H1 (cell line): ENCODE measurements around the gene MACROD2. TPM values are rescaled to one million over a fixed set of nuclear protein-coding genes. Genes with fewer than 3 reads are reported as not detected.

Source experiments
- CTCF ChIA-PET: fragments of 300-600 bp; sonication (Branson Sonifier 250); formaldehyde crosslinking; loops from one replicate; lab custom pipeline; 2021; ENCODE audit not compliant: partially characterized antibody; lab: Charles Lee
- POLR2A ChIA-PET: fragments of 300-600 bp; sonication (Branson Sonifier 250); formaldehyde crosslinking; loops from one replicate; lab custom pipeline; 2021; ENCODE audit warnings: inconsistent platforms; ENCODE audit not compliant: partially characterized antibody; lab: Charles Lee
- DNase-seq, 2 experiments: peaks; one replicate each; pipeline versions ENCODE4 v3.0.0 to v3.0.0-alpha.2; 2010 to 2022; ENCODE audit warnings: low spot score in 2 of 2, low read depth in 1 of 2, mixed read lengths in 1 of 2
- FAIRE-seq: peaks from 2 replicates; lab custom pipeline; 2011; peaks lifted over from hg19 to GRCh38; lab: Jason Lieb, UNC
- H2AFZ ChIP-seq: 2 replicates; pipeline ENCODE4 v1.8.1; 2012; ENCODE audit warnings: low read length, inconsistent platforms
- H2AK5ac ChIP-seq: 2 replicates; pipeline ENCODE4 v1.6.1; 2013; ENCODE audit warnings: low read depth, low read length
- H2BK120ac ChIP-seq: replicated peaks from 2 replicates; pipeline ENCODE3; 2013; ENCODE audit warnings: low read depth, low read length, inconsistent platforms
- H2BK12ac ChIP-seq: 2 replicates; pipeline ENCODE4 v1.6.1; 2013; ENCODE audit warnings: low read depth, low read length
- H2BK15ac ChIP-seq: 2 replicates; pipeline ENCODE4 v1.6.1; 2013; ENCODE audit warnings: low read length
- H2BK20ac ChIP-seq: 2 replicates; pipeline ENCODE4 v1.6.1; 2013; ENCODE audit warnings: low read length
- H2BK5ac ChIP-seq: 2 replicates; pipeline ENCODE4 v1.6.1; 2013; ENCODE audit warnings: low read depth, low read length
- H3K14ac ChIP-seq: 2 replicates; pipeline ENCODE4 v1.6.1; 2013; ENCODE audit warnings: inconsistent platforms; ENCODE audit not compliant: insufficient read length
- H3K18ac ChIP-seq: 2 replicates; pipeline ENCODE4 v1.6.1; 2013; ENCODE audit warnings: low read length; ENCODE audit errors: extremely low read depth
- H3K23ac ChIP-seq: 2 replicates; pipeline ENCODE4 v1.6.1; 2013; ENCODE audit warnings: inconsistent platforms; ENCODE audit not compliant: insufficient read length
- H3K23me2 ChIP-seq: 2 replicates; pipeline ENCODE4 v1.6.1; 2013; ENCODE audit warnings: low read depth, low read length
- H3K27ac ChIP-seq: 2 replicates; pipeline ENCODE4 v1.6.1; 2011; ENCODE audit warnings: low read depth, low read length, inconsistent platforms
- H3K27me3 ChIP-seq, 4 experiments: replicated peaks in 1 of 4; 1 replicate in 1 of 4; 2 replicates in 3 of 4; pipeline versions ENCODE4 v1.6.1 to v1.8.1; 2011 to 2013; ENCODE audit warnings: low read length in 3 of 4, mild to moderate bottlenecking in 3 of 4, inconsistent platforms in 2 of 4, mixed read lengths in 2 of 4, moderate library complexity in 1 of 4; ENCODE audit not compliant: control insufficient read depth in 3 of 4, insufficient read depth in 3 of 4; ENCODE audit errors: extremely low read depth in 1 of 4
- H3K36me3 ChIP-seq, 4 experiments: 2 replicates each; pipeline versions ENCODE4 v1.6.1 to v1.8.1; 2011 to 2013; ENCODE audit warnings: mild to moderate bottlenecking in 4 of 4, low read length in 3 of 4, moderate library complexity in 2 of 4, control low read depth in 1 of 4, inconsistent platforms in 1 of 4; ENCODE audit not compliant: insufficient read depth in 4 of 4, control insufficient read depth in 2 of 4
- H3K4ac ChIP-seq: replicated peaks from 2 replicates; pipeline ENCODE3; 2013; ENCODE audit warnings: low read length, low read depth, mixed read lengths, inconsistent platforms; ENCODE audit not compliant: insufficient read length
- H3K4me1 ChIP-seq, 4 experiments: replicated peaks in 1 of 4; 1 replicate in 1 of 4; 2 replicates in 3 of 4; pipeline versions ENCODE4 v1.6.1 to v1.8.1; 2011 to 2013; ENCODE audit warnings: low read length in 3 of 4, inconsistent platforms in 2 of 4, mixed read lengths in 1 of 4; ENCODE audit not compliant: insufficient read depth in 4 of 4, control insufficient read depth in 3 of 4
- H3K4me2 ChIP-seq, 2 experiments: 2 replicates each; pipeline versions ENCODE4 v1.6.1 to v1.8.1; 2011 to 2013; ENCODE audit warnings: low read depth in 2 of 2, low read length in 2 of 2, control low read depth in 1 of 2, inconsistent platforms in 1 of 2, mild to moderate bottlenecking in 1 of 2; ENCODE audit not compliant: insufficient read depth in 1 of 2
- H3K4me3 ChIP-seq, 4 experiments: fragments of 200-600, 300-600 bp in 1 of 4; sonication (generic), shearing (Covaris generic), sonication (Bioruptor Twin) in 1 of 4; 2 replicates each; pipeline versions ENCODE4 v1.5.1 to v1.8.1; 2011 to 2016; ENCODE audit warnings: low read length in 4 of 4, low read depth in 3 of 4, control low read depth in 2 of 4, inconsistent platforms in 2 of 4, mild to moderate bottlenecking in 2 of 4, mixed read lengths in 1 of 4, moderate library complexity in 1 of 4; ENCODE audit not compliant: insufficient read depth in 2 of 4; ENCODE audit errors: extremely low read depth in 1 of 4
- H3K56ac ChIP-seq: replicated peaks from 2 replicates; pipeline ENCODE3; 2013; ENCODE audit warnings: low read depth, mild to moderate bottlenecking, mixed read lengths, low read length, inconsistent platforms; ENCODE audit not compliant: insufficient read length
- H3K79me1 ChIP-seq: 2 replicates; pipeline ENCODE4 v1.6.1; 2013; ENCODE audit warnings: low read depth, low read length, control low read depth
- H3K79me2 ChIP-seq, 2 experiments: 2 replicates each; pipeline versions ENCODE4 v1.6.1 to v1.8.1; 2012 to 2013; ENCODE audit warnings: low read length in 2 of 2, mild to moderate bottlenecking in 2 of 2, inconsistent platforms in 1 of 2; ENCODE audit not compliant: insufficient read depth in 2 of 2, control insufficient read depth in 1 of 2
- H3K9ac ChIP-seq, 4 experiments: replicated peaks in 1 of 4; 1 replicate in 1 of 4; 2 replicates in 3 of 4; pipeline versions ENCODE4 v1.6.1 to v1.8.1; 2011 to 2013; ENCODE audit warnings: low read depth in 3 of 4, low read length in 3 of 4, control low read depth in 2 of 4, mild to moderate bottlenecking in 2 of 4, moderate library complexity in 2 of 4, inconsistent platforms in 1 of 4; ENCODE audit errors: extremely low read depth in 1 of 4
- H3K9me3 ChIP-seq, 2 experiments: 2 replicates each; pipeline versions ENCODE4 v1.6.1 to v1.8.1; 2012 to 2013; ENCODE audit warnings: mild to moderate bottlenecking in 2 of 2, moderate library complexity in 2 of 2, control low read depth in 1 of 2, inconsistent platforms in 1 of 2, low read depth in 1 of 2, low read length in 1 of 2, mixed read lengths in 1 of 2; ENCODE audit not compliant: insufficient read depth in 2 of 2
- H4K20me1 ChIP-seq, 2 experiments: replicated peaks in 1 of 2; 2 replicates each; pipeline versions ENCODE3 to v1.8.1; 2011 to 2013; ENCODE audit warnings: inconsistent platforms in 2 of 2, low read length in 2 of 2, mild to moderate bottlenecking in 1 of 2; ENCODE audit not compliant: insufficient read depth in 2 of 2, control insufficient read depth in 1 of 2
- H4K5ac ChIP-seq: 2 replicates; pipeline ENCODE4 v1.6.1; 2013; ENCODE audit warnings: low read length, low read depth, mixed read lengths, inconsistent platforms; ENCODE audit not compliant: insufficient read length
- H4K8ac ChIP-seq: 2 replicates; pipeline ENCODE4 v1.8.0; 2013; ENCODE audit warnings: mild to moderate bottlenecking, moderate library complexity, low read length, inconsistent platforms; ENCODE audit not compliant: insufficient read depth; ENCODE audit errors: extremely low read depth
- H4K91ac ChIP-seq: replicated peaks from 2 replicates; pipeline ENCODE3; 2013; ENCODE audit warnings: low read length, mixed read lengths, inconsistent platforms; ENCODE audit not compliant: insufficient read length
- RNF2 ChIP-seq: fragments of 200-900, 300-1000 bp; sonication (generic); IDR thresholded peaks from 2 replicates; pipeline ENCODE4 v1.7.1; 2016; ENCODE audit warnings: borderline replicate concordance, low read depth, mild to moderate bottlenecking, antibody characterized with exemption, low read length; ENCODE audit not compliant: poor library complexity, severe bottlenecking; ENCODE audit errors: missing control alignments
- WGBS, 2 experiments: shearing (Covaris generic) in 1 of 2; methylation state at CpG; one replicate each; pipeline versions ENCODE4 v1.1.6 to v1.1.7; 2013 to 2015; ENCODE audit warnings: low lambda C conversion rate in 2 of 2, mixed read lengths in 2 of 2, inconsistent platforms in 1 of 2, low coverage in 1 of 2, missing lambda C conversion rate in 1 of 2; ENCODE audit not compliant: insufficient replicate concordance in 2 of 2, insufficient coverage in 1 of 2, insufficient read length in 1 of 2; ENCODE audit errors: extremely low coverage in 1 of 2, missing lambda C conversion rate in 1 of 2; 5-methylcytosine and 5-hydroxymethylcytosine counted together
- polyA plus RNA-seq, 7 experiments: library from polyadenylated mRNA; depleted of rRNA in 3 of 7; stranded (reverse) in 5 of 7; unstranded in 2 of 7; fragments of >200 nt in 5 of 7; fragments of 200-250 nt in 2 of 7; gene quantifications; 1 replicate in 5 of 7; 2 replicates in 1 of 7; 4 replicates in 1 of 7; pipeline versions ENCODE4 v1.2.1 to v1.2.3, GENCODE V29; 2011 to 2013; ENCODE audit warnings: missing spikeins in 2 of 7, mixed read lengths in 2 of 7
- total RNA-seq: library from RNA; stranded (reverse); fragmentation: NEBNext Ultra II Directional; extraction: Animal tissue kit (Norgen Biotek cat#: 25700); gene quantifications from 2 replicates; pipeline ENCODE4 v1.2.1, GENCODE V29; 2021

MACROD2 gene
- total and polyA plus RNA-seq, 2 of the 8 experiments (the other 6 are each of a cell fraction or from before 2014, with no cell fraction given) = 0.70 to 3.9 TPM

GRCh38 chr20:15060265-15061060 lies 1065.1 kb downstream of the MACROD2 start:
- no peak overlapping the region for H3K27ac ChIP-seq
- no peaks in the 10 kb centered on the region for H3K27me3 ChIP-seq
- H3K9me3 ChIP-seq = no peaks in the 10 kb centered on the region
- H3K23ac ChIP-seq = no peak overlapping the region
- H4K20me1 ChIP-seq = no peaks in the 10 kb centered on the region
- H3K14ac ChIP-seq = no peak overlapping the region
- no peak overlapping the region for H2AK5ac ChIP-seq
- no peak overlapping the region for H4K8ac ChIP-seq
- 0 out of 7 replicates have a peak, but pooled peaks cover 0 to 2% (median 0%) of the 10 kb centered on the region in 4 experiments for H3K4me1 ChIP-seq
- H3K9ac ChIP-seq = no peak overlapping the region
- no peak overlapping the region for H3K18ac ChIP-seq
- H4K91ac ChIP-seq = no peak overlapping the region
- H3K4me3 ChIP-seq = no peak overlapping the region
- ChIA-PET POLR2A (no interaction called here), CTCF (interaction anchor here (0.8 to 1.2 kb wide), 3 partner anchors 9 to 567 kb away, joined by 3 to 4 read pairs (median 3); no protein-coding TSS in a partner anchor)
- no peaks in the 10 kb centered on the region for H3K36me3 ChIP-seq
- no peaks in the 10 kb centered on the region for H3K79me1 ChIP-seq
- H2BK15ac ChIP-seq = no peak overlapping the region
- H3K4me2 ChIP-seq = no peak overlapping the region
- WGBS, 2 experiments = 97% methylated on average over 8 of the region's 8 CpGs; no CpG with 5 or more reads in 1 of the 2 experiments
- no peak for DNase-seq
- H2BK120ac ChIP-seq = no peak overlapping the region
- H2BK5ac ChIP-seq = no peak overlapping the region
- no peaks in the 10 kb centered on the region for H3K23me2 ChIP-seq
- FAIRE-seq = no peak
- no peak overlapping the region for H4K5ac ChIP-seq
- no peak overlapping the region for H2BK20ac ChIP-seq
- H3K4ac ChIP-seq = no peak overlapping the region
- H2BK12ac ChIP-seq = no peak overlapping the region
- H3K79me2 ChIP-seq = no peaks in the 10 kb centered on the region
- no peak overlapping the region for H2AFZ ChIP-seq
- no peak overlapping the region for H3K56ac ChIP-seq
- TF ChIP-seq RNF2 = no peak
